Measurements from ENCODE around the gene SI. TPM values are rescaled to one million over a fixed set of nuclear protein-coding genes. Genes with fewer than 3 reads are reported as not detected.

SI gene
- total RNA-seq, 1 donor = not detected

- no peak for DNase-seq (ENCODE audit: low read depth)
- TF ChIP-seq CTCF (IDR thresholded peaks at IDR 0.05; ENCODE audit: insufficient read depth, low read length) = no peak
- H3K4me3 ChIP-seq (ENCODE audit: low read depth, low read length) = no peak overlapping the region
Observed at GRCh38 chr3:164940745-164941144, 137.6 kb downstream of the SI start.

GRCh38 chr3:164929642-164930041 lies 148.7 kb downstream of the SI start:
- no peak overlapping the region for H3K4me3 ChIP-seq (ENCODE audit: low read depth, low read length)
- no peak for TF ChIP-seq CTCF (IDR thresholded peaks at IDR 0.05; ENCODE audit: insufficient read depth, low read length)
- DNase-seq (ENCODE audit: low read depth) = no peak

Small RNA genes lying within 50 kb of the gene (small RNA-seq; reads per million reads assigned to genes)
- not detected for gene RF00019

Other genes starting within 250 kb of the SI start
- gene SLITRK3, start 117.9 kb upstream of the SI start, total RNA-seq (ENCODE audit: low replicate concordance) = not detected in 2 replicates

Measured in fibroblast of the aortic adventitia (primary cell).